B cell (primary cell): ENCODE data around the gene MBTPS1. TPM values are rescaled to one million over a fixed set of nuclear protein-coding genes. Genes with fewer than 3 reads are reported as not detected.

Source experiments
- ATAC-seq: fragments of 200-7000 bp; cut with Tn5 transposase; one replicate; pipeline ENCODE4 v1.10.0; 2021; ENCODE audit warnings: low read depth, mild to moderate bottlenecking, moderate number of reproducible peaks, moderate library complexity
- CTCF ChIA-PET: fragments of 350-600 bp; sonication (Branson Sonifier 250); formaldehyde crosslinking; loops from one replicate; lab custom pipeline; 2021; ENCODE audit warnings: antibody characterized with exemption, inconsistent platforms; lab: Charles Lee
- POLR2A ChIA-PET: fragments of 350-600 bp; sonication (Branson Sonifier 250); formaldehyde crosslinking; loops from one replicate; lab custom pipeline; 2021; ENCODE audit warnings: antibody characterized with exemption; lab: Charles Lee
- DNase-seq: peaks from one replicate; pipeline ENCODE4 v3.0.0; 2013
- H2AFZ ChIP-seq: 2 replicates; pipeline ENCODE4 v1.6.1; 2012; ENCODE audit warnings: mild to moderate bottlenecking, low read depth, low read length; ENCODE audit not compliant: insufficient read depth, poor library complexity, severe bottlenecking
- H3K27ac ChIP-seq, 2 donors: 1 replicate in 1 of 2; 2 replicates in 1 of 2; pipeline ENCODE4 v1.5.1; 2012 to 2013; ENCODE audit warnings: low read length in 2 of 2, mild to moderate bottlenecking in 2 of 2, moderate library complexity in 1 of 2
- H3K27me3 ChIP-seq, 4 experiments: fragments of 200-600 bp in 1 of 4; sonication (generic) in 1 of 4; replicated peaks in 1 of 4; 1 replicate in 2 of 4; 2 replicates in 2 of 4; pipeline versions ENCODE4 v1.6.1 to v1.7.0; 2013 to 2016; ENCODE audit warnings: low read length in 3 of 4, mild to moderate bottlenecking in 2 of 4, mixed read lengths in 1 of 4, moderate library complexity in 1 of 4; ENCODE audit not compliant: insufficient read depth in 4 of 4, control insufficient read depth in 3 of 4; ENCODE audit errors: control extremely low read depth in 1 of 4
- H3K36me3 ChIP-seq, 2 experiments: replicated peaks in 1 of 2; 1 replicate in 1 of 2; 2 replicates in 1 of 2; pipeline versions ENCODE4 v1.6.1 to v1.7.1; 2013; ENCODE audit warnings: low read length in 1 of 2; ENCODE audit not compliant: insufficient read depth in 2 of 2, control insufficient read depth in 1 of 2; ENCODE audit errors: control extremely low read depth in 1 of 2, extremely low read depth in 1 of 2
- H3K4me1 ChIP-seq, 2 donors: fragments of 200-600 bp in 1 of 2; sonication (generic) in 1 of 2; 1 replicate in 1 of 2; 2 replicates in 1 of 2; pipeline versions ENCODE4 v1.5.1 to v1.6.1; 2013 to 2017; ENCODE audit warnings: low read length in 2 of 2; ENCODE audit not compliant: control insufficient read depth in 2 of 2, insufficient read depth in 2 of 2
- H3K4me2 ChIP-seq: replicated peaks from 2 replicates; pipeline ENCODE3; 2012; ENCODE audit warnings: mild to moderate bottlenecking, low read depth, low read length; ENCODE audit not compliant: poor library complexity, severe bottlenecking
- H3K4me3 ChIP-seq, 5 experiments: fragments of 200-600 bp in 1 of 5; sonication (generic) in 1 of 5; 1 replicate in 3 of 5; 2 replicates in 2 of 5; pipeline versions ENCODE4 v1.5.1 to v1.7.0; 2011 to 2016; ENCODE audit warnings: low read length in 4 of 5, mild to moderate bottlenecking in 4 of 5, low read depth in 2 of 5, control low read depth in 1 of 5, moderate library complexity in 1 of 5; ENCODE audit not compliant: insufficient read depth in 1 of 5; ENCODE audit errors: control extremely low read depth in 1 of 5, extremely low read depth in 1 of 5
- H3K79me2 ChIP-seq: fragments of 200-600 bp; sonication (generic); one replicate; pipeline ENCODE4 v1.6.0; 2016; ENCODE audit warnings: low read length; ENCODE audit not compliant: control insufficient read depth, insufficient read depth
- H3K9ac ChIP-seq: fragments of 200-600 bp; sonication (generic); 2 replicates; pipeline ENCODE4 v1.6.1; 2017; ENCODE audit warnings: mild to moderate bottlenecking, low read length, moderate library complexity
- H3K9me3 ChIP-seq, 3 donors: one replicate each; pipeline versions ENCODE4 v1.6.1 to v1.7.1; 2013; ENCODE audit warnings: low read length in 2 of 3; ENCODE audit not compliant: control insufficient read depth in 2 of 3, insufficient read depth in 1 of 3; ENCODE audit errors: control extremely low read depth in 1 of 3
- H4K20me1 ChIP-seq: 2 replicates; pipeline ENCODE4 v1.6.0; 2012; ENCODE audit warnings: mild to moderate bottlenecking, low read length; ENCODE audit not compliant: insufficient read depth, control insufficient read depth, poor library complexity, severe bottlenecking
- H3K27ac Mint-ChIP-seq: one replicate; pipeline ENCODE4 v1.8.0; 2021; ENCODE audit warnings: mixed read lengths
- H3K27me3 Mint-ChIP-seq: one replicate; pipeline ENCODE4 v1.8.0; 2021; ENCODE audit warnings: mixed read lengths
- H3K4me1 Mint-ChIP-seq: one replicate; pipeline ENCODE4 v1.8.0; 2021; ENCODE audit warnings: mixed read lengths
- H3K4me3 Mint-ChIP-seq: one replicate; pipeline ENCODE4 v1.8.0; 2021; ENCODE audit warnings: mixed read lengths
- H3K9me3 Mint-ChIP-seq: one replicate; pipeline ENCODE4 v1.8.0; 2022; ENCODE audit warnings: mixed read lengths; ENCODE audit not compliant: insufficient read depth
- EZH2 ChIP-seq: IDR thresholded peaks from 2 replicates; pipeline ENCODE4 v1.6.1; 2012; ENCODE audit warnings: borderline replicate concordance, low read depth, mild to moderate bottlenecking, moderate library complexity, low read length; ENCODE audit not compliant: insufficient read depth, poor library complexity, severe bottlenecking
- WGBS: methylation state at CpG from one replicate; pipeline ENCODE4 v1.1.5; 2013; ENCODE audit warnings: missing lambda C conversion rate; ENCODE audit not compliant: insufficient coverage; 5-methylcytosine and 5-hydroxymethylcytosine counted together
- intact Hi-C: fragments of 100-400 bp; cut with micrococcal nuclease; formaldehyde crosslinking; loops from one replicate; pipeline ENCODE4 v1.10.0; 2022
- polyA plus RNA-seq: library from polyadenylated mRNA; depleted of rRNA; stranded (reverse); fragments of >200 nt; gene quantifications from 2 replicates; pipeline ENCODE4 v1.2.3, GENCODE V29; 2012
- total RNA-seq, 2 donors: library from RNA; stranded (reverse); fragments of 120-200 nt in 1 of 2; gene quantifications; 1 replicate in 1 of 2; 2 replicates in 1 of 2; pipeline versions ENCODE4 v1.2.3 to v1.2.4, GENCODE V29; 2013 to 2022
- TF ChIP-seq, protein P1 (sequence below): fragments of 200-600 bp; IDR thresholded peaks from one replicate; pipeline ENCODE4 v1.8.0; 2022; ENCODE audit warnings: antibody characterized with exemption, mild to moderate bottlenecking

The MBTPS1 gene
- total and polyA plus RNA-seq, 2 donors (not counting 1 experiment from before 2014, with no cell fraction given) = 85.9 to 120 TPM

DNA sequence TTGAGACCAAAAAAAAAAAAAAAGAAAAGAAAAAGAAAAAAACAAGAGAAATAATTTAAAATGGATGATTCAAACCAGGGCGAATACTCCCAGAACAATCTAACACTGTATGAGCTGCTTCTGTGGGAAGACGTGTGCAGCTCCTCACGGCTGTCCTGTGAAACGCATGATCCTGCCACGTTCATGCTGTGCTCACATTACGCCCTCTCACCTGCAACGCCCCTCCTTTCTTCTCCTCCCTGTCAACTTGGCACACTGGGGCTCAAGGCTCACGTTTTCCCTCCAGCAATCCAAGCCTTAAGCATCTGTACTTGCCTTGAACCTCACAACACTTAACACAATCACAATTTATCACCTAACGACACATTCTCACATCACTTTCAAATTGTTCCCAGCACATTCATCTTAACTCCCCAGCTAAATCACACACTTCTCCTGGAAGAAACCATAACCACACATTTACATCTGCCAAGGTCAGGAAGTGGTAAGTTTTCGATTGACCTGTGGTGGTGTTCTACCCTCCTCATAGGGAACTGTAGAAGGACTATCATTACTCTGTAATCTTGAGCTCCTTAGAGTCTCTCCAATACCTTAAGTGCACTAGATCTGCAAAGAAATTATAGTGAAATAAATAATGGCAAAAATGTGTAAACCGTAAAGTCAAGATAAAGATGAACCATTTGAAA lies 29.1 kb downstream of the MBTPS1 start:
- peaks cover 41% of the 10 kb centered on the region for H3K4me1 Mint-ChIP-seq
- 74% methylated on average over 8 of the region's 11 CpGs for WGBS
- Histone ChIP-seq H2AFZ (no peak overlapping the region), H3K79me2 (peaks cover 3% of the 10 kb centered on the region), H3K4me2 (no peak overlapping the region), H3K4me1 (peaks cover 28 to 40% of the 10 kb centered on the region in 2 donors), H4K20me1 (peaks cover 50% of the 10 kb centered on the region), H3K9me3 (no peaks in the 10 kb centered on the region), H3K4me3 (no peak overlapping the region), H3K27me3 (no peaks in the 10 kb centered on the region), H3K36me3 (peaks cover 2 to 61% of the 10 kb centered on the region in 2 experiments), H3K27ac (no peak overlapping the region), H3K9ac (no peak overlapping the region)
- intact Hi-C loops = loop anchor here (1.0 to 10.0 kb wide), 3 partner anchors 55 to 417 kb away; partner anchors contain the start of genes MEAK7 and TAF1C
- no peaks in the 10 kb centered on the region for H3K9me3 Mint-ChIP-seq
- ATAC-seq = no peak
- no peak for DNase-seq
- TF ChIP-seq, protein P1, sequence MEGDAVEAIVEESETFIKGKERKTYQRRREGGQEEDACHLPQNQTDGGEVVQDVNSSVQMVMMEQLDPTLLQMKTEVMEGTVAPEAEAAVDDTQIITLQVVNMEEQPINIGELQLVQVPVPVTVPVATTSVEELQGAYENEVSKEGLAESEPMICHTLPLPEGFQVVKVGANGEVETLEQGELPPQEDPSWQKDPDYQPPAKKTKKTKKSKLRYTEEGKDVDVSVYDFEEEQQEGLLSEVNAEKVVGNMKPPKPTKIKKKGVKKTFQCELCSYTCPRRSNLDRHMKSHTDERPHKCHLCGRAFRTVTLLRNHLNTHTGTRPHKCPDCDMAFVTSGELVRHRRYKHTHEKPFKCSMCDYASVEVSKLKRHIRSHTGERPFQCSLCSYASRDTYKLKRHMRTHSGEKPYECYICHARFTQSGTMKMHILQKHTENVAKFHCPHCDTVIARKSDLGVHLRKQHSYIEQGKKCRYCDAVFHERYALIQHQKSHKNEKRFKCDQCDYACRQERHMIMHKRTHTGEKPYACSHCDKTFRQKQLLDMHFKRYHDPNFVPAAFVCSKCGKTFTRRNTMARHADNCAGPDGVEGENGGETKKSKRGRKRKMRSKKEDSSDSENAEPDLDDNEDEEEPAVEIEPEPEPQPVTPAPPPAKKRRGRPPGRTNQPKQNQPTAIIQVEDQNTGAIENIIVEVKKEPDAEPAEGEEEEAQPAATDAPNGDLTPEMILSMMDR = no peak
- no peak for TF ChIP-seq EZH2
- ChIA-PET CTCF (interaction anchor here (0.9 to 6.1 kb wide), 8 partner anchors 23 to 261 kb away, joined by 3 to 60 read pairs (median 8); partner anchors contain the start of genes MBTPS1 and TAF1C), POLR2A (interaction anchor here (0.7 kb wide), 1 partner anchor 104 kb away, joined by 5 read pairs; no protein-coding TSS in a partner anchor)
- no peaks in the 10 kb centered on the region for H3K27me3 Mint-ChIP-seq
- peak overlapping the region; percentile 2 for H3K27ac Mint-ChIP-seq
- no peak overlapping the region for H3K4me3 Mint-ChIP-seq

DNA sequence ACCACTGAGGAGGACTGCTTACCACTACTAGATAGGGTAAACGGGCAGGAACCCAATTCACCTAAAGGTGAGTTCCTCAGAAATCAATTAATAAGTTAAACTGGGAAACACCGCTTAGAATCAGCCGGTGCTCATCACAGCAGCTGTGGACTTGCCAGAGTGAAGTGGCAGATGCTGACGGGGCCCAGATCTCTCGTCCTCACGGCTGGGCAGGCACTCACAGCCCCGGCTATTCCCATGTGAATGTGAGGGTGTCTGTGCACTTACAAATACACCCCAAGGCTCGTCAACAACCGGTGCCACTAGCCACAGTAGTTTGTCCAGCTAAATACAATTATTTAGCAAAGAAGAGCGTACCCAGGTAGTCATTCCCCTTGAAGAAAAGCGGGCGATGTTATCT lies 29.7 kb downstream of the MBTPS1 start:
- intact Hi-C loops = loop anchor here (5.0 to 10.0 kb wide), 2 partner anchors 55 to 418 kb away; partner anchors contain the start of gene MEAK7
- Histone ChIP-seq H3K36me3 (peaks cover 2 to 61% of the 10 kb centered on the region in 2 experiments), H2AFZ (no peak overlapping the region), H3K9me3 (no peaks in the 10 kb centered on the region), H3K4me3 (no peak overlapping the region), H3K4me2 (no peak overlapping the region), H3K79me2 (peaks cover 5% of the 10 kb centered on the region), H3K4me1 (peaks cover 28 to 40% of the 10 kb centered on the region in 2 donors), H3K27me3 (no peaks in the 10 kb centered on the region), H3K9ac (no peak overlapping the region), H4K20me1 (peaks cover 52% of the 10 kb centered on the region), H3K27ac (no peak overlapping the region)
- 18% methylated on average over 2 of the region's 12 CpGs for WGBS
- no peak for ATAC-seq
- POLR2A ChIA-PET = interaction anchor here (0.7 kb wide), 1 partner anchor 104 kb away, joined by 5 read pairs; no protein-coding TSS in a partner anchor
- no peak for TF ChIP-seq EZH2
- TF ChIP-seq, protein P1 = no peak
- H3K4me3 Mint-ChIP-seq = no peak overlapping the region
- peaks cover 41% of the 10 kb centered on the region for H3K4me1 Mint-ChIP-seq
- H3K9me3 Mint-ChIP-seq = no peaks in the 10 kb centered on the region
- DNase-seq = no peak
- no peak overlapping the region for H3K27ac Mint-ChIP-seq
- H3K27me3 Mint-ChIP-seq = no peaks in the 10 kb centered on the region
- CTCF ChIA-PET = interaction anchor here (0.9 to 6.1 kb wide), 7 partner anchors 21 to 260 kb away, joined by 3 to 60 read pairs (median 7); partner anchors contain the start of genes MBTPS1 and TAF1C
